GM06990 (cell line): ENCODE data around the gene CSTB.

Experiments
- DNase-seq: peaks from one replicate; pipeline ENCODE4 v3.0.0-alpha.2; 2011; ENCODE audit not compliant: insufficient read length; ENCODE audit errors: extremely low read depth
- H3K27me3 ChIP-seq: replicated peaks from 2 replicates; pipeline ENCODE4 v1.6.0; 2011; ENCODE audit warnings: low read length; ENCODE audit not compliant: control insufficient read depth, insufficient read depth
- H3K36me3 ChIP-seq: 2 replicates; pipeline ENCODE4 v1.5.1; 2011; ENCODE audit warnings: low read length; ENCODE audit not compliant: control insufficient read depth, insufficient read depth
- H3K4me3 ChIP-seq: replicated peaks from 2 replicates; pipeline ENCODE4 v1.5.1; 2011; ENCODE audit warnings: low read depth, mild to moderate bottlenecking, control low read depth, low read length
- CTCF ChIP-seq: IDR thresholded peaks from 2 replicates; pipeline ENCODE4 v1.5.1; 2011; ENCODE audit warnings: low read length, control low read depth, mild to moderate bottlenecking, inconsistent platforms; ENCODE audit not compliant: insufficient read depth, poor library complexity, severe bottlenecking

The CSTB gene

GRCh38 chr21:43754948-43755781 lies 20.9 kb downstream of the CSTB start:
- no peak for DNase-seq
- Histone ChIP-seq H3K36me3 (peaks cover 52% of the 10 kb centered on the region), H3K27me3 (no peaks in the 10 kb centered on the region), H3K4me3 (no peak overlapping the region)
- TF ChIP-seq CTCF, result no peak

GRCh38 chr21:43753439-43753799 lies 22.7 kb downstream of the CSTB start:
- Histone ChIP-seq H3K27me3 (no peaks in the 10 kb centered on the region), H3K36me3 (peaks cover 53% of the 10 kb centered on the region), H3K4me3 (no peak overlapping the region)
- no peak for TF ChIP-seq CTCF
- no peak for DNase-seq

- H3K27me3 ChIP-seq, result no peaks in the 10 kb centered on the region
- no peak overlapping the region for H3K4me3 ChIP-seq
- H3K36me3 ChIP-seq, result peaks cover 50% of the 10 kb centered on the region
- no peak for DNase-seq
- TF ChIP-seq CTCF, result no peak
These were observed 23.2 kb downstream of the CSTB start for GRCh38 chr21:43752758-43753438.

GRCh38 chr21:43751955-43752591 lies 24.0 kb downstream of the CSTB start:
- no peak for TF ChIP-seq CTCF
- no peak overlapping the region for H3K4me3 ChIP-seq
- peaks cover 53% of the 10 kb centered on the region for H3K36me3 ChIP-seq
- DNase-seq, result no peak
- H3K27me3 ChIP-seq, result no peaks in the 10 kb centered on the region

- Histone ChIP-seq H3K36me3 (peaks cover 45% of the 10 kb centered on the region), H3K4me3 (no peak overlapping the region), H3K27me3 (no peaks in the 10 kb centered on the region)
- DNase-seq, result no peak
- TF ChIP-seq CTCF, result no peak
These were observed 25.6 kb downstream of the CSTB start for GRCh38 chr21:43750339-43751033.
